Testis (tissue), 2 donors: Measurements from ENCODE around the gene DDI2.

ENCODE experiments used
- POLR2A ChIP-seq: fragments of 450-650 bp; IDR thresholded peaks from one replicate; pipeline ENCODE4 v1.6.1; 2017; ENCODE audit warnings: antibody characterized with exemption, mild to moderate bottlenecking, moderate library complexity
- TF ChIP-seq, protein P1 (sequence below), 3 experiments: fragments of 450-650 bp in 2 of 3; fragments of 200-600 bp in 1 of 3; sonication (generic) in 1 of 3; IDR thresholded peaks; one replicate each; pipeline ENCODE4 v1.5.1; 2016 to 2019; ENCODE audit warnings: antibody characterized with exemption in 3 of 3, mild to moderate bottlenecking in 2 of 3, moderate library complexity in 1 of 3

DNA sequence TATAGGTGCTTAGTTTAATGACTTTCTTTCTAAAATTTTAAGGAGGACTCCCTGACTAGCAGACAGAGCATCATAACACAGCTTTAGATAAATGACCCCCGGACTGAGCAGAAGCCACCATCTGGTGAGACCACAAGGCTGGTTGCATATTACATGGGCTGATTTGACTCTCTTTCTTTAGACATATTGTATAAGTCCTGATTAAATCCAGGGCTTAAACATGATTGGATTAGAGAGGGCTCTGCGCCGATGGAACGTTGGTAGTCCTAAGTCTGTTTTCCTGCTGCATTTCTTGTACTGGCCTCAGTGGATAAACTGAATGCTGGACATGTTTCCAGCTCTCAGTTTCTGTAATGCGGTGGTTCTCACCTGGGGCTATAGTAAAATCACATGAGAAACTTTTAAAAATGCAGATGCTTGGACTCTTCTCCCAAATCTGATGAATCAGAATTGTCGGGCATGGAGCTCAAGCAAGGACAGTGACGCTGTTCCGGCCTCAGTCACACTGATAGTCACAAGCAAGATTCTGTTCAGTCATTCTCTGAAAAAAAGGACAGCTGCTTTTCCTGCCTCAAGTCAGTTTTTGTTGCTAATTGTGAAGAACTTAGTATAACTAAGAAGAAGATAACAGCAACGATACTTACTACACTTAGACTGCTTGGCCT, 16.6 kb downstream of the DDI2 start:
- TF ChIP-seq, protein P1, sequence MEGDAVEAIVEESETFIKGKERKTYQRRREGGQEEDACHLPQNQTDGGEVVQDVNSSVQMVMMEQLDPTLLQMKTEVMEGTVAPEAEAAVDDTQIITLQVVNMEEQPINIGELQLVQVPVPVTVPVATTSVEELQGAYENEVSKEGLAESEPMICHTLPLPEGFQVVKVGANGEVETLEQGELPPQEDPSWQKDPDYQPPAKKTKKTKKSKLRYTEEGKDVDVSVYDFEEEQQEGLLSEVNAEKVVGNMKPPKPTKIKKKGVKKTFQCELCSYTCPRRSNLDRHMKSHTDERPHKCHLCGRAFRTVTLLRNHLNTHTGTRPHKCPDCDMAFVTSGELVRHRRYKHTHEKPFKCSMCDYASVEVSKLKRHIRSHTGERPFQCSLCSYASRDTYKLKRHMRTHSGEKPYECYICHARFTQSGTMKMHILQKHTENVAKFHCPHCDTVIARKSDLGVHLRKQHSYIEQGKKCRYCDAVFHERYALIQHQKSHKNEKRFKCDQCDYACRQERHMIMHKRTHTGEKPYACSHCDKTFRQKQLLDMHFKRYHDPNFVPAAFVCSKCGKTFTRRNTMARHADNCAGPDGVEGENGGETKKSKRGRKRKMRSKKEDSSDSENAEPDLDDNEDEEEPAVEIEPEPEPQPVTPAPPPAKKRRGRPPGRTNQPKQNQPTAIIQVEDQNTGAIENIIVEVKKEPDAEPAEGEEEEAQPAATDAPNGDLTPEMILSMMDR (IDR thresholded peaks at IDR 0.05): no peak
- TF ChIP-seq POLR2A: no peak
